ENCODE measurements around the gene DDX27.

DNA sequence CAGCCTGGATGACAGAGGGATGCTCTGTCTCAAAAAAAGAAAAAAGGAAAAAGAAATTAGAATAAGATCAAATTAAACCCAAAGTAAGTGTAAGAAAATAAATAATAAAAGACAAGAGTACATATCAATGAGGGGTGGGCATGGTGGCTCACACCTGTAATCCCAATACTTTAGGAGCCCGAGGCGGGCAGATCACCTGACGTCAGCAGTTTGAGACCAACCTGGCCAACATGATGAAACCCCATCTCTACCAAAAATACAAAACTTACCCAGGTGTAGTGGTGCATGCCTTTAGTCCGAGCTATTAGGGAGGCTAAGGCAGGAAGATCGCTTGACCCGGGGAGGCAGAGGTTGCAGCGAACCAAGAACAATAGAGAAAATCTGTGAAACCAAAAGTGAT is 16.2 kb upstream of the DDX27 start:
- TF ChIP-seq, protein P1, sequence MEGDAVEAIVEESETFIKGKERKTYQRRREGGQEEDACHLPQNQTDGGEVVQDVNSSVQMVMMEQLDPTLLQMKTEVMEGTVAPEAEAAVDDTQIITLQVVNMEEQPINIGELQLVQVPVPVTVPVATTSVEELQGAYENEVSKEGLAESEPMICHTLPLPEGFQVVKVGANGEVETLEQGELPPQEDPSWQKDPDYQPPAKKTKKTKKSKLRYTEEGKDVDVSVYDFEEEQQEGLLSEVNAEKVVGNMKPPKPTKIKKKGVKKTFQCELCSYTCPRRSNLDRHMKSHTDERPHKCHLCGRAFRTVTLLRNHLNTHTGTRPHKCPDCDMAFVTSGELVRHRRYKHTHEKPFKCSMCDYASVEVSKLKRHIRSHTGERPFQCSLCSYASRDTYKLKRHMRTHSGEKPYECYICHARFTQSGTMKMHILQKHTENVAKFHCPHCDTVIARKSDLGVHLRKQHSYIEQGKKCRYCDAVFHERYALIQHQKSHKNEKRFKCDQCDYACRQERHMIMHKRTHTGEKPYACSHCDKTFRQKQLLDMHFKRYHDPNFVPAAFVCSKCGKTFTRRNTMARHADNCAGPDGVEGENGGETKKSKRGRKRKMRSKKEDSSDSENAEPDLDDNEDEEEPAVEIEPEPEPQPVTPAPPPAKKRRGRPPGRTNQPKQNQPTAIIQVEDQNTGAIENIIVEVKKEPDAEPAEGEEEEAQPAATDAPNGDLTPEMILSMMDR (conservative IDR thresholded peaks at IDR 0.05; ENCODE audit: low read length) = no peak
- no peak for TF ChIP-seq EZH2phosphoT487 (IDR thresholded peaks at IDR 0.05; ENCODE audit: borderline replicate concordance)
